GM10847 (cell line): ENCODE results near the gene CARD6.

ENCODE experiments used
- POLR2A ChIP-seq: IDR thresholded peaks from 2 replicates; pipeline ENCODE4 v1.6.1; 2011; ENCODE audit not compliant: insufficient read length; ENCODE audit errors: extremely low read depth

Gene CARD6

GRCh38 chr5:40853632-40854192 lies 12.5 kb downstream of the CARD6 start:
- no peak for TF ChIP-seq POLR2A

- no peak for TF ChIP-seq POLR2A
Observed at GRCh38 chr5:40860711-40861110, 19.5 kb downstream of the CARD6 start.

GRCh38 chr5:40866844-40867243 lies 25.7 kb downstream of the CARD6 start:
- TF ChIP-seq POLR2A: no peak

- TF ChIP-seq POLR2A: no peak
Observed at GRCh38 chr5:40869384-40869783, 28.2 kb downstream of the CARD6 start.

GRCh38 chr5:40871177-40871576 lies 30.0 kb downstream of the CARD6 start:
- no peak for TF ChIP-seq POLR2A

- no peak for TF ChIP-seq POLR2A
Observed at GRCh38 chr5:40873286-40873880, 32.2 kb downstream of the CARD6 start.

GRCh38 chr5:40875958-40876357 lies 34.8 kb downstream of the CARD6 start:
- no peak for TF ChIP-seq POLR2A

GRCh38 chr5:40877371-40877988 lies 36.3 kb downstream of the CARD6 start:
- no peak for TF ChIP-seq POLR2A

- no peak for TF ChIP-seq POLR2A
Observed at GRCh38 chr5:40879163-40879942, 38.2 kb downstream of the CARD6 start.

- TF ChIP-seq POLR2A: no peak
Observed at GRCh38 chr5:40882291-40882690, 41.1 kb downstream of the CARD6 start.

- no peak for TF ChIP-seq POLR2A
Observed at GRCh38 chr5:40904205-40904993, 63.2 kb downstream of the CARD6 start.

- no peak for TF ChIP-seq POLR2A
Observed at GRCh38 chr5:40904994-40905306, 63.8 kb downstream of the CARD6 start.

GRCh38 chr5:40906351-40906751 lies 65.2 kb downstream of the CARD6 start:
- TF ChIP-seq POLR2A: no peak

- no peak for TF ChIP-seq POLR2A
Observed at GRCh38 chr5:40909264-40909663, 68.1 kb downstream of the CARD6 start, which contains the start of gene C7. C7 (plus strand) TSS chr5:40909497; CDS start chr5:40909611, 114 bp downstream.

- no peak for TF ChIP-seq POLR2A
Observed at GRCh38 chr5:40909723-40910122, 68.6 kb downstream of the CARD6 start.
